B cell (primary cell): ENCODE data around the gene SIPA1L3. TPM values are rescaled to one million over a fixed set of nuclear protein-coding genes. Genes with fewer than 3 reads are reported as not detected.

Experiments
- ATAC-seq: fragments of 200-7000 bp; cut with Tn5 transposase; one replicate; pipeline ENCODE4 v1.10.0; 2021; ENCODE audit warnings: low read depth, mild to moderate bottlenecking, moderate number of reproducible peaks, moderate library complexity
- CTCF ChIA-PET: fragments of 350-600 bp; sonication (Branson Sonifier 250); formaldehyde crosslinking; loops from one replicate; lab custom pipeline; 2021; ENCODE audit warnings: antibody characterized with exemption, inconsistent platforms; lab: Charles Lee
- POLR2A ChIA-PET: fragments of 350-600 bp; sonication (Branson Sonifier 250); formaldehyde crosslinking; loops from one replicate; lab custom pipeline; 2021; ENCODE audit warnings: antibody characterized with exemption; lab: Charles Lee
- DNase-seq: peaks from one replicate; pipeline ENCODE4 v3.0.0; 2013
- H2AFZ ChIP-seq: 2 replicates; pipeline ENCODE4 v1.6.1; 2012; ENCODE audit warnings: mild to moderate bottlenecking, low read depth, low read length; ENCODE audit not compliant: insufficient read depth, poor library complexity, severe bottlenecking
- H3K27ac ChIP-seq, 2 donors: 1 replicate in 1 of 2; 2 replicates in 1 of 2; pipeline ENCODE4 v1.5.1; 2012 to 2013; ENCODE audit warnings: low read length in 2 of 2, mild to moderate bottlenecking in 2 of 2, moderate library complexity in 1 of 2
- H3K27me3 ChIP-seq, 4 experiments: fragments of 200-600 bp in 1 of 4; sonication (generic) in 1 of 4; replicated peaks in 1 of 4; 1 replicate in 2 of 4; 2 replicates in 2 of 4; pipeline versions ENCODE4 v1.6.1 to v1.7.0; 2013 to 2016; ENCODE audit warnings: low read length in 3 of 4, mild to moderate bottlenecking in 2 of 4, mixed read lengths in 1 of 4, moderate library complexity in 1 of 4; ENCODE audit not compliant: insufficient read depth in 4 of 4, control insufficient read depth in 3 of 4; ENCODE audit errors: control extremely low read depth in 1 of 4
- H3K36me3 ChIP-seq, 2 experiments: replicated peaks in 1 of 2; 1 replicate in 1 of 2; 2 replicates in 1 of 2; pipeline versions ENCODE4 v1.6.1 to v1.7.1; 2013; ENCODE audit warnings: low read length in 1 of 2; ENCODE audit not compliant: insufficient read depth in 2 of 2, control insufficient read depth in 1 of 2; ENCODE audit errors: control extremely low read depth in 1 of 2, extremely low read depth in 1 of 2
- H3K4me1 ChIP-seq, 2 donors: fragments of 200-600 bp in 1 of 2; sonication (generic) in 1 of 2; 1 replicate in 1 of 2; 2 replicates in 1 of 2; pipeline versions ENCODE4 v1.5.1 to v1.6.1; 2013 to 2017; ENCODE audit warnings: low read length in 2 of 2; ENCODE audit not compliant: control insufficient read depth in 2 of 2, insufficient read depth in 2 of 2
- H3K4me2 ChIP-seq: replicated peaks from 2 replicates; pipeline ENCODE3; 2012; ENCODE audit warnings: mild to moderate bottlenecking, low read depth, low read length; ENCODE audit not compliant: poor library complexity, severe bottlenecking
- H3K4me3 ChIP-seq, 5 experiments: fragments of 200-600 bp in 1 of 5; sonication (generic) in 1 of 5; 1 replicate in 3 of 5; 2 replicates in 2 of 5; pipeline versions ENCODE4 v1.5.1 to v1.7.0; 2011 to 2016; ENCODE audit warnings: low read length in 4 of 5, mild to moderate bottlenecking in 4 of 5, low read depth in 2 of 5, control low read depth in 1 of 5, moderate library complexity in 1 of 5; ENCODE audit not compliant: insufficient read depth in 1 of 5; ENCODE audit errors: control extremely low read depth in 1 of 5, extremely low read depth in 1 of 5
- H3K79me2 ChIP-seq: fragments of 200-600 bp; sonication (generic); one replicate; pipeline ENCODE4 v1.6.0; 2016; ENCODE audit warnings: low read length; ENCODE audit not compliant: control insufficient read depth, insufficient read depth
- H3K9ac ChIP-seq: fragments of 200-600 bp; sonication (generic); 2 replicates; pipeline ENCODE4 v1.6.1; 2017; ENCODE audit warnings: mild to moderate bottlenecking, low read length, moderate library complexity
- H3K9me3 ChIP-seq, 3 donors: one replicate each; pipeline versions ENCODE4 v1.6.1 to v1.7.1; 2013; ENCODE audit warnings: low read length in 2 of 3; ENCODE audit not compliant: control insufficient read depth in 2 of 3, insufficient read depth in 1 of 3; ENCODE audit errors: control extremely low read depth in 1 of 3
- H4K20me1 ChIP-seq: 2 replicates; pipeline ENCODE4 v1.6.0; 2012; ENCODE audit warnings: mild to moderate bottlenecking, low read length; ENCODE audit not compliant: insufficient read depth, control insufficient read depth, poor library complexity, severe bottlenecking
- H3K27ac Mint-ChIP-seq: one replicate; pipeline ENCODE4 v1.8.0; 2021; ENCODE audit warnings: mixed read lengths
- H3K27me3 Mint-ChIP-seq: one replicate; pipeline ENCODE4 v1.8.0; 2021; ENCODE audit warnings: mixed read lengths
- H3K4me1 Mint-ChIP-seq: one replicate; pipeline ENCODE4 v1.8.0; 2021; ENCODE audit warnings: mixed read lengths
- H3K4me3 Mint-ChIP-seq: one replicate; pipeline ENCODE4 v1.8.0; 2021; ENCODE audit warnings: mixed read lengths
- H3K9me3 Mint-ChIP-seq: one replicate; pipeline ENCODE4 v1.8.0; 2022; ENCODE audit warnings: mixed read lengths; ENCODE audit not compliant: insufficient read depth
- CTCF ChIP-seq: fragments of 200-600 bp; IDR thresholded peaks from one replicate; pipeline ENCODE4 v1.8.0; 2022; ENCODE audit warnings: antibody characterized with exemption, mild to moderate bottlenecking
- EZH2 ChIP-seq: IDR thresholded peaks from 2 replicates; pipeline ENCODE4 v1.6.1; 2012; ENCODE audit warnings: borderline replicate concordance, low read depth, mild to moderate bottlenecking, moderate library complexity, low read length; ENCODE audit not compliant: insufficient read depth, poor library complexity, severe bottlenecking
- WGBS: methylation state at CpG from one replicate; pipeline ENCODE4 v1.1.5; 2013; ENCODE audit warnings: missing lambda C conversion rate; ENCODE audit not compliant: insufficient coverage; 5-methylcytosine and 5-hydroxymethylcytosine counted together
- intact Hi-C: fragments of 100-400 bp; cut with micrococcal nuclease; formaldehyde crosslinking; loops from one replicate; pipeline ENCODE4 v1.10.0; 2022
- polyA plus RNA-seq: library from polyadenylated mRNA; depleted of rRNA; stranded (reverse); fragments of >200 nt; gene quantifications from 2 replicates; pipeline ENCODE4 v1.2.3, GENCODE V29; 2012
- total RNA-seq, 2 donors: library from RNA; stranded (reverse); fragments of 120-200 nt in 1 of 2; gene quantifications; 1 replicate in 1 of 2; 2 replicates in 1 of 2; pipeline versions ENCODE4 v1.2.3 to v1.2.4, GENCODE V29; 2013 to 2022

SIPA1L3 gene
- total and polyA plus RNA-seq, 2 donors (not counting 1 experiment from before 2014, with no cell fraction given) = 48.3 to 295 TPM

- no peaks in the 10 kb centered on the region for H4K20me1 ChIP-seq
- Mint-ChIP-seq H3K27me3 (no peaks in the 10 kb centered on the region), H3K4me1 (peaks cover 74% of the 10 kb centered on the region), H3K9me3 (no peaks in the 10 kb centered on the region), H3K4me3 (peak overlapping the region; percentile 52), H3K27ac (peak overlapping the region; percentile 89)
- H3K36me3 ChIP-seq = peaks cover 0 to 3% of the 10 kb centered on the region in 2 experiments
- H3K9me3 ChIP-seq = peaks cover 0 to 5% (median 0%) of the 10 kb centered on the region in 3 donors
- no peaks in the 10 kb centered on the region for H3K27me3 ChIP-seq
- H3K4me3 ChIP-seq = no peak overlapping the region
- peak overlapping the region; percentile 21 for H3K4me2 ChIP-seq
- peaks cover 95% of the 10 kb centered on the region for H3K79me2 ChIP-seq
- peaks cover 81 to 88% of the 10 kb centered on the region in 2 donors for H3K4me1 ChIP-seq
- intact Hi-C loops = no loop called here
- TF ChIP-seq CTCF (no peak), EZH2 (no peak)
- DNase-seq (no peak), ATAC-seq (no peak)
- CTCF ChIA-PET = interaction anchor here (0.6 to 1.6 kb wide), 6 partner anchors 15 to 122 kb away, joined by 3 to 4 read pairs (median 4); no protein-coding TSS in a partner anchor
- no peak overlapping the region for H3K9ac ChIP-seq
- WGBS = no CpG with 5 or more reads among the region's 1 CpG
- H3K27ac ChIP-seq = peak overlapping the region; percentile 54 to 95
- POLR2A ChIA-PET = interaction anchor here (0.6 to 1.5 kb wide), 3 partner anchors 21 to 144 kb away, joined by 3 to 9 read pairs (median 3); no protein-coding TSS in a partner anchor
- H2AFZ ChIP-seq = no peak overlapping the region
These were observed 46.9 kb downstream of the SIPA1L3 start for GRCh38 chr19:37953918-37954303.

- no peak overlapping the region for H2AFZ ChIP-seq
- TF ChIP-seq CTCF (no peak), EZH2 (no peak)
- H3K4me1 ChIP-seq = peaks cover 87 to 90% of the 10 kb centered on the region in 2 donors
- H4K20me1 ChIP-seq = no peaks in the 10 kb centered on the region
- WGBS = 65% methylated on average over 4 of the region's 10 CpGs
- intact Hi-C loops = no loop called here
- POLR2A ChIA-PET = interaction anchor here (1.5 kb wide), 1 partner anchor 22 kb away, joined by 3 read pairs; no protein-coding TSS in a partner anchor
- H3K9me3 Mint-ChIP-seq = no peaks in the 10 kb centered on the region
- peaks cover 95% of the 10 kb centered on the region for H3K79me2 ChIP-seq
- H3K36me3 ChIP-seq = peaks cover 0 to 3% of the 10 kb centered on the region in 2 experiments
- H3K9me3 ChIP-seq = peaks cover 0 to 5% (median 0%) of the 10 kb centered on the region in 3 donors
- peaks cover 76% of the 10 kb centered on the region for H3K4me1 Mint-ChIP-seq
- H3K4me2 ChIP-seq = no peak overlapping the region
- no peaks in the 10 kb centered on the region for H3K27me3 ChIP-seq
- no peak overlapping the region for H3K9ac ChIP-seq
- CTCF ChIA-PET = interaction anchor here (0.6 to 0.8 kb wide), 2 partner anchors 58 to 121 kb away, joined by 3 read pairs; no protein-coding TSS in a partner anchor
- DNase-seq (peak; percentile 31), ATAC-seq (no peak)
- H3K4me3 Mint-ChIP-seq = peak overlapping the region; percentile 52
- peak overlapping the region; percentile 89 for H3K27ac Mint-ChIP-seq
- no peaks in the 10 kb centered on the region for H3K27me3 Mint-ChIP-seq
- H3K27ac ChIP-seq = peak overlapping the region; percentile 54 to 95
- H3K4me3 ChIP-seq = no peak overlapping the region
These were observed 47.4 kb downstream of the SIPA1L3 start for GRCh38 chr19:37954421-37954874.
